HT-29 (cell line): ENCODE results near the gene ARHGEF6. TPM values are rescaled to one million over a fixed set of nuclear protein-coding genes. Genes with fewer than 3 reads are reported as not detected.

Source experiments
- DNase-seq: peaks from one replicate; pipeline ENCODE4 v3.0.0-alpha.2; 2015; ENCODE audit warnings: low spot score
- total RNA-seq: library from RNA; depleted of rRNA; stranded (reverse); fragments of >200 nt; shearing (Covaris generic); gene quantifications from 2 replicates; pipeline ENCODE4 v1.2.3, GENCODE V29; 2014

Gene ARHGEF6
- total RNA-seq, 1 experiment from 2014 or later, result not detected

DNA sequence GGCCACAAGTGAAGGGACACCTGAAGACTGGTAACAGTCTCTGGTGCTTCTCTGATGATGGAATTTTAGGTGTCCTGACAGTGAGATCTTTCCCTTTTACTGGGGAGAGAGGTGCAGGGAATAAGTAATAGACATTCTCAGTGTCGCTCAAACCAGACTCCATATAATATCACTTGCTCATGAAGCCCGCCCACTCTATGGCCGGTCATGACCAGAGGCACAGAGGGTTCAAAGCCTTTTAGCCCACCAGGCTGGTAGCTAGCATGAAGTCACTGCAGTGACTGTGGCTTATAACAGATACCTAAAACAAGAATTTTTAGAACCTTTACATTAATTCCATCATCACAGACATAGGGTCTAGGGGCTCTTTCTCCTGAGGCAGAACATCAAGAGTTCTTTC lies 129.9 kb downstream of the ARHGEF6 start:
- no peak for DNase-seq

DNA sequence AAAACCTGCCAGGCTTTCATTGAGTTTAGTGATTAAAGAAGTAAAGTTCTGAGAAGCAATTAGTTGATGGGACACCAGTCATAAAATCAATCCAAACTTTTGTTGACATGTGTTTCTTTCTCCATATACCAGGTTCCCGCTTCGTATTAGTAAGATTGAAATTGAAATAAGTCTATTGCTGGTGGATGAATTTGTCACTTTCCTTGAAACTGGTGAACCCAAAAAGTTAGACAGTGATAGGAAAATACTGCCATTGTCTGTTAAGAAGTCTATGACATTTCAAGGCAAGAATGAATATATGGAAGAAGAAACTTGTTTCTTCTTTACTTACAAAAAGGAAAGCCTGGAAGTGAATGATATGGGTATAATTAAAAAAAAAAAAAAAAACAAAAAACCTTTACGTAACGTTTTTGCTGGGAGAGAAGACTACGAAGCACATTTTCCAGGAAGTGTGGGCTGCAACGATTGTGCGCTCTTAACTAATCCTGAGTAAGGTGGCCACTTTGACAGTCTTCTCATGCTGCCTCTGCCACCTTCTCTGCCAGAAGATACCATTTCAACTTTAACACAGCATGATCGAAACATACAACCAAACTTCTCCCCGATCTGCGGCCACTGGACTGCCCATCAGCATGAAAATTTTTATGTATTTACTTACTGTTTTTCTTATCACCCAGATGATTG lies 132.9 kb downstream of the ARHGEF6 start, which contains the start of gene CD40LG:
TSS of gene CD40LG (plus strand) at position 482 of the 684 bp plus-strand sequence. CDS start at position 573, 91 bp downstream.
- no peak for DNase-seq

DNA sequence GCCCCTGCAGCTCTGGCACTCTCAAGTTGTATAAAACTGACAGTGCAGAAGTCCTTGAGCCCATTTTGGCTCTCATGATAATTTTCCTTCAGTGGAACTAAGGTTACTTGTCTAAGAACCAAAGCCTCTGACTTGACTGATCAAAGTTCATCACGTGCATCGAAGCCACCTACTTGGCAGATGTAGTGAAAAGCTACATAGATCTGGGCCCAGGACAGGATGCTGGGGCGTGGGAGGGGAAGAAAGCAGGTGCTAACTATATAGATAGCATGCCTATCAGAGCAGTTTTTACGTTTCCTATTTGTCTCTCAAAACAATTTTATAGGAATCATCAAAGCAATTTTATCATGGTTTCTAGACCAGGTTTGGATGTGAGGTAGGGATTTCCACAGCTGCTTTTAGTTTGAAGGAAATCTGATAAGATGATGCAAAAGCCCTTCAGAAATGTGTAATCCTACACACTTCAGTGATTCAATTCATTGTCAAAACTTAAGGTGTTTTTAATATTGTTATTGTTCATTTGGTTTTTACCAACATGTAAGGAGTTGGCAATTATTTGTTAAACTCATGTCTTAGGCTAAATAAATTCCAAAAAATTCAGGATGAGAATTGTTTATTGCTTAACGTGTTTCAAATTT lies 134.0 kb downstream of the ARHGEF6 start:
- no peak for DNase-seq

DNA sequence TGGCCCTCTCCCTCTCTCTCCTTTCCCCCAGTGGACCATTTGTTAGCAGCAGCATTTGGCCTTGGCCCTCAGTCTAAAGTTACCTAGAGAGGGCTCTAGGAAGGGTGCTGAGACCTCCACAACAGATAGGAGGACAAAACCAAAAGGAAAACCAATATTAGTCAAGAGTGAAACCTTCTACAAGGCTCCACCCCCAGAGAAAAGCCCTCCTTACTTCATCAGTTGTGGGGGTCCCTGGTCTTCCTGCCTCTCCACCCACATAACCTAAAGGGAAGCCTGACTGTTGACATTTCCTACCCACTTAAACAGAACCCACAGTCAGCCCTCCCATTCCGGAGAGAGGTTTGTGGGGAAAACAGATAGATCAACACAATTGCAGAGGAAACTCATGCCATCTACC lies 137.5 kb downstream of the ARHGEF6 start:
- no peak for DNase-seq

DNA sequence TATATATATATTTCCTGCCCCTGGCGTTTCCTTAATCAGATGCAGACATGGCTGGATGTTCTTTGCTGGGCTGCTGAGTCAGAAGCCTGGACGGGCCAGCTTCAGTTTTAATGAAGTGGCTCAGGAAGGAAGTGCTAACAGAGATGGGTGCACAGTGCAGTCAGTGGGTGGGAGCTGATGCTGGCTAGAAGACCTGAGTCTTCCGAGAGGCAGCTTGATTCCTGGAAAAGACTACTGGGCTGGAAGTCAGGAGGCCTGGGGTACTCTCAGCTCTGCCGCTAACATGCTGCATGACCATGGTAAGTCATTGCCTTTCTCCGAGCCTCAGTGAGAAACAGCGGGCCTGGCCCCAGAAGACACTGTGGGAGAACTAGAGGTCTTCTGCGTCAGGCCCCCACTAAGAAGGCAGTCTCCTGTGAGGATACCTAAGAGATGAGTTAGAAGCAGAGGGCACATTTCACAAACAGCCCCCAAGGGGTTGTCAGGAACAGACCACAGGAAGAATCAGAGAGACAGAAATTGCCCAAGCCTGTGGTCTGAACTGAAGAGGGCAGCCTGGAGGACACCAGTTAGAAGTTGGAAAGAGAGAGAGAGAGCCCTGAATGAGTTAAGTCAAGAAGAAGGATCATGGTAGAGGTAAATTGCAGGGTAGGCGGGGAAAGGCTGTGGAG lies 141.1 kb downstream of the ARHGEF6 start:
- DNase-seq, result no peak

DNA sequence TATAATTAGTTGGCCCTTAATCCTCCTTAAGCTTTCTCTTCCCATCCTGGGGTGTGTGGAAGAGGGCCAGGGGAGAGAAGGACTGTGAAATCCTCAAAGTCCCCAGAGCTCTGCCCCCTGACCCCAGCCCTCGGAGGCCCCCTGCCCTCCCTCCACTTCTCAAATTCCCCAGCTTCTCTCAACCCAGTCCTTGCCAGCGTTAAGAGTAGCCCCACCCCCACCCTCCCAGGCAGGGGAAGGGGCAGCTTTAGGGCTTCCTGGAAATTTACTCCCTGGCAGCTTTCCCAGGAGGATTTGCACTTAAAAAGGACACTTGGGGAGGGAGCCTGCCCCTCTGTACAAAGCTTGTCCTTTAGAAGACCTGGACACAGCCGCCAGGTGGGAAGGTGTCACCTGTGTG lies 144.6 kb downstream of the ARHGEF6 start:
- DNase-seq, result no peak

DNA sequence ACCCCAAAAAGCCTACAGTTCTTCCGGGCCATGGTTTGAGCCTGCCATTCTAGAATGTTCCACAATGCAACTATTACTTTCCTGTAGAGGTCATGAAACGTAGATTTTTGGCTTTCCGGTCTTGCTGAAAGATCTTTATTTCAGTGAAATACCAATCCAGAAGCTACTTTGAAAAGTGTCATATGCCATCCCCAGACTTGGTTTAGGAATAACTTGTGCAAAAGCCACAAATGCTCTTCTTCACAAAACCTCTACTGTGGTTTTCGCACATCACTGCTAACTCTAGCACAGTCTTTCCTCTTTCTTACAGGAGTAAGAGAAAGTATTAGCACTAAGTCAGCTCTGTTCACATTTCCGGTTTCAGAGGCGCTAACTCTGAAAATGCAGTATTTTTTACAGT lies 145.5 kb downstream of the ARHGEF6 start:
- no peak for DNase-seq

DNA sequence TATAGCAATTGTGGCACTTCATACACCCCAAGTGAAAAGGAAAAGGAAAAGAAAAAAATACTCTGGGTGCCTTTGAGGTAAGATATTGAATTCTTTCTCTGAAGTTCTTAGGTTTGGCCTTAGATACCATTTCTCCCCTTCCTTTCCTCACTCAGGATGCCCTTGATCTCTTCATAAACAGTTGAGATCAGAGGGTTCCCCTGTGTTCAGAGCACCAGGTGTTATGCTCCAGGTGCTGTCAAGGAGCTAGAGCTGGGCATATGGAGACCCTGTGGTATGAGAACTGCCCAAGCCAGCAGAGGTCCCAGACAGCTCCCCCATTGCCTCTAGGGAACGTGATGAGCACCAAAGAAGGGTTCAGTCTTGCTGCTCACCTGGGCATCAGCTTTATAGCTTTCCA lies 149.9 kb downstream of the ARHGEF6 start:
- DNase-seq, result no peak

DNA sequence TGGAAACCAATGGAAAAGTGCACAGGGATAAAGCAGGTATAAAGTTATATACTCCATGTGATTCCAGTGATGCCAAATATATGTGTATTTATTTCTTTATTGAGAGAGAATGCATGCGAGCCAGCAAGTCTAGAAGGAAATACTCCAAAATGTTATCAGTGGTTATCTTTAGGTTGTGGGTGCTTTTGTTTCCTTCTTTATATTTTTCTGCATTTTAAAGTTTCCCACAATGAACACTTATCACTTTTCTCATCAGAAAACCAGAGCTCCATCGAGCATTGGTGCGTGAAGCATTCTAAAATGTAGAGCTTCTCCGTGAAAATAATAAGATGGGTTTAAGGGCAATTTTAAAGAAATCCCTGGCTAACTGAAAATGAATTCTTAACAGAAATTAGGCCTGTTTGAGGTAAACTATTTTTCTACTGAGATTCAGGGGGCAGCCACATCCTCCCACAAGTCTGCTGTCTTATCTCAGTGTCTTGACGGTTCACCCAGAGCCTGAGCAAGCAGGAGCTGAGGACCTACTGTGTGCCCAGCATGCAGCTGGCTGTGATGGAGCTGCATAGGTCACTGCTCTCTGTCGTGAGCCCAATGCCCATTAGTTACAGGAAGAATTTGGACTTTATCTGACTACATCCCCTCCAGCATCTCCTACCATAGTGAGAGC lies 151.5 kb downstream of the ARHGEF6 start:
- no peak for DNase-seq

DNA sequence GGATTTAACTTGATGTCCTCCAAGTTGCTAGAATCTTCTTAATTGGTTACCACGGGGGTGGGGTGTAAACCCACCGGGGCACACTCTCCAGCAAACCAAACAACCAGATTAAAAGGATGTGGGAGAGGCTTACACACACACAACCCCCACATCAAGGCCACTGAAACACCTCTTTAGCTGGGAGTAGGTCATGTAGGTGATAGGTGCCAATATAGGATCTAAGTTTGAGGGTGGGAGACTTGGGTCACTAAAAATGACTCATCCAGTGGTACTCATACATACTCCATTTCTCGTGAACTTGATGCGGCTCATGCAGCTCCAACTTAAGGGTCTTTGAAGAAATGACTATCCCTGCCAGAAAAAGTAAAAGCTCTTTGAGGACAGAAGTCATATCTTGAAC lies 153.3 kb downstream of the ARHGEF6 start:
- DNase-seq, result no peak

DNA sequence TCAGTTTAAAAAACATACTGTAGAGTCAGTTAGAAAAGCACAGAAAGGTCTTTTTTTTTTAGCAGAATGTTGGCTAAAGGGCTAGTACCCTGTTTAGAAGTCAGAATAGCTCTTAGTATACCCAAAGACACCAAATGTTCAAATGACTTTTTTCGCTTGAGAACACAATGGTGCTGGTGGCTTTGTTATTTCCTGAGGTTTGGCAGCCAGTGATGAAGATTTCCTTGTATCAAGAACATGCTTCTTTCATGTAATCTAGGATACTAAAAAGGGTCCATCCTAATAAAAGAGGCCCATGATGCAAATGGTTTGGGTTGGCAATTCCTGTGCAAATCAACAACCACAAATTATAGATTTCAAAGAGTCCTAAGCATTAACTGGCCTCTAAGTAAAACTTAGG lies 153.8 kb downstream of the ARHGEF6 start:
- DNase-seq, result no peak

DNA sequence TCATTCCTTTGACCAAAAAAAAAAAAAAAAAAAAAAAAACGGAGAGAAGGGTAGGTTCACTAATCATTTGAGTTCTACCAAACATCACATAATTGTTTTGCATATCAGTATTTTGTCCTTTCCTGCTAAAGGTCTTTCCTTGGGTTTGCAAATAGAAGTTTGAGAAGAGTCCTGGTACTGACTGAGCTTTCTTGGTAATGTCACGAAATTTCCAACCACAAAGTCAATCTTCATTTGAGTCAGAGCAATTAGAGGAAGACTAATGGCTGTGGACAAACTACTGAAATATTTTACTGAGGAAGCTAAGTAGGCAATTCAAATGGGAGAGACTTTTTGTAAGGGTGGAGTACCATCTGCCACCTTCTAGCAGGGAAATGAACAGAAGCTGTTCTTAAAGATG lies 154.5 kb downstream of the ARHGEF6 start:
- DNase-seq, result no peak

DNA sequence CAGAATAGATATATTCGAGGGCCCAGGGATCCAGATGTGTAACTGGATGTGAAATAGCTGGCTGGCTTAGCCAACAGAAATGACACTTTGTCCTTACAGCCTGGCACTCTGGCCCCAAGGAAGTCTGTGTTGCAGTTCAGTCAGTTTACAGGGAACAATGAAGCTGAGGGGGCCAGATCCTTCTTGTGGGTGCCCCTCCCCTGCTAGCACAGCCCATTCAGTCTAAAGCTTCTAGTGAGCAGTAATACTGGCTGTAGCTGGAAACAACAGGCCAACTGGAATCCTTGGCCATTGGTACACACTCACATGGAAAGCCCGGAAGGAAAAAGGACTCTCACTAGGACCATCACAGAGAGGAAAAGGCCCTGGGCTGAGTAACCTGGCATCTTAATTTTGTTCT lies 155.5 kb downstream of the ARHGEF6 start:
- no peak for DNase-seq

DNA sequence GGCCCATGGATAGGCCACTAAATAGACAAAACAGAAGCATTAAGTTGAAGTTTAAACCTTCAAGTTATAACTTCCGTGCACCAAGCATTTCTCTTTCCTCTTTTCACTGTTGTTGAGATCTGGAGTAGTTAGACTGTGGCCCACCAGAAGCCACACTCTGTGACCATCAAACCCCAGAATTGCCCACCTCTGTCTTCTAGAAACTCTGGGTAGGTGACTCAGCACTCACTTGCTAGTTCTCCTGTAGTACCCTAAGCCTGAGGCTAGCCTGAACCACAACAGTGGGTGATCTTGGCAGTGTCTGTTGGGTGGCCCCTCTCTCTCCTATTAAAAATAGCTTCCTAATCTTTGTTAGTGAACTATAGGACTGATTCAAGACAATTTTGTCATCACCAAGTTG lies 157.3 kb downstream of the ARHGEF6 start:
- DNase-seq, result no peak

DNA sequence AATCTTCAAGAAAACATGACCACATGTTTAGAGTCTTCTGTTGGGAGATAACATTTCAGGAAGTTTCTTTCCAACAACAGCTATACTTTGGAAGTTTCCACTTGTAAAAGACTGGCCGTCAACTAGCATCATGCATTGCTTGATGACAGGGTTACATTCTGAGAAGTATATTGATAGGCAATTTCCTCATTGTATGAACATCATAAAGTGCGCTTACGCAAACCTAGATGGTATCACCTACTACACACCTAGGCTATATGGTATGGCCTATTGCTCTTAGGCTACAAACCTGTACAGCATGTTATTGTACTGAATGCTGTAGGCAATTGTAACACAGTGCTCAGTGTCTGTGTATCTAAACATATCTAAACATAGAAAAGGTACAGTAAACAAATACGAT lies 158.2 kb downstream of the ARHGEF6 start:
- no peak for DNase-seq

DNA sequence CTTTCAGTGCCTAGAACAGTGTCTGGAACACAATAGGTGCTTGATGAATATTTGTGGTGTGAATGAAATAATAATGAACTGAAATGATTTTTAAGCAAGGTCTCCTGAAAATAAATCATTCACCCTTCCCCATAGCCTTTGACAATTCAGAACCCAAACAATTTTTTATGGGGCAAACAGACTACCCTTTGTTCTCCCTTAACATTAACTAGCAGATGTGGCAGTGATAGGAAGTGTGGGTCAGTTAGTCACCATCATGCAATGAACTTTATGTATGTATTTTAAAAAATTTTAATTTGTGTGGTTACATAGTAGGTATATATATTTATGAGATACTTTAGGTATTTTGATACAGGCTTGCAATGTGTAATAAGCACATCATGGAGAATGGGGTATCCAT lies 160.0 kb downstream of the ARHGEF6 start:
- DNase-seq, result no peak

DNA sequence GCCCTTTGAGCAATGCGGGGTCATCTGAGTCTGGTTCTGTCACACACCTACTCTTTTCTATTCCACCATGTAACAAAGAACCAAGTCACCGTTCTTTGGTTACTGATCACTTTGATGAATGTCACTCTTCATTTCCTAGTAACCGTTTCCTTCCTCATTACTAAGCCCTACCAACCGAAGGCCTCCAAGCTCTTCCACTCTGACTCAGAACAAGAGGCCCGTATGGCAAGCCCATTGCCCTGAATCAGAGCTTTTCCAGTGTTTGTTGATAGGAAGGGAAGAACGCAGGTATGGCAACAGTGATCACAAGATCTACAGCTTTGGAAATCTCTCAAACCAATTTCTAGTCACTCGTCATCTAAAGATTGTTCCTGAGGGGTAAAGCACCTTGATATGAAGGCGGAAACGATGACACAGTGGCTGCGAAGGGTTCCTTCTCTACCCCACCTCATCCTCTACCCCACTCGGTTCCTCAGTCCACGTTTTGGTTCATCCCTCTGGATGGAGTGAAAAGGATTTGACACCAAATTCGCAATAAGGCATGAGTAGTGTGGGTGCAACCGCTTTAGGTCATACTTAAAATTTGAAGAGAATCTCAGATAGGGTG lies 160.7 kb downstream of the ARHGEF6 start:
- DNase-seq, result no peak

DNA sequence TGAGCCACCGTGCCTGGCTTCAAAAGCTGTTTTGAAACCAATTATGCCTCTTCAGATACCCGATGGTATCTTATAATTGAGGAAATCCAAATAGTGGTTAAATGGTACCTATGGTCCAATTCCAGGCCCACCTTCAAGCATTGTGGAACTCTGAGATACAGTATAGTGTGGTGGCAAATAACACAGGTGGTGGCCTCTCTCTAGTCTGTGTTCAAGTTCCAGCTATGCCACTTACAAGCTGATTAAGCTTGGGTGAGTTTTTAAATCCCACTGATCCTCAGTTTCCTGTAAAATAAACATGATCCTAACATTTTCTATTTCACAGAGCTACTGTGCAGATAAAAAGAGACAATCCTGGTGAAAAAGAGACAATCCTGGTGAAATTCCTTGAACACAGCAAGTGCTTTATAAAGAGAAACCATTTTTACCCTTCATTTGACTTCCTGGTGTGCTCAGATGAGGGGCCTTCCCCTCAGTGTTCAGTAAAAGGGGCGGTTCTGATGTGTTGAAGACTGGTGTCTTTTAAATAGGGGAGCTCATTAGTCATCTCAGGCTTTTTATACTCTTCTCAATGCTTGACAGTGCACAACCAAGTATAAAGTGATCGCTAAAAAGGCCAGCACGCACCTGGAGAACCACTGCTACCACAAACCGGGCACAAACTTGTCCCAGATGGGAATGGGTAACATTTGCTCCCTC lies 163.6 kb downstream of the ARHGEF6 start:
- DNase-seq, result no peak
